ENCODE data around the gene SKOR1. TPM values are rescaled to one million over a fixed set of nuclear protein-coding genes. Genes with fewer than 3 reads are reported as not detected.

Gene SKOR1
- total and polyA plus RNA-seq, 10 of the 15 experiments (the other 5 are each of a cell fraction or from before 2014, with no cell fraction given) = 0.04 to 0.36 (median 0.10) TPM; not detected in 4

DNA sequence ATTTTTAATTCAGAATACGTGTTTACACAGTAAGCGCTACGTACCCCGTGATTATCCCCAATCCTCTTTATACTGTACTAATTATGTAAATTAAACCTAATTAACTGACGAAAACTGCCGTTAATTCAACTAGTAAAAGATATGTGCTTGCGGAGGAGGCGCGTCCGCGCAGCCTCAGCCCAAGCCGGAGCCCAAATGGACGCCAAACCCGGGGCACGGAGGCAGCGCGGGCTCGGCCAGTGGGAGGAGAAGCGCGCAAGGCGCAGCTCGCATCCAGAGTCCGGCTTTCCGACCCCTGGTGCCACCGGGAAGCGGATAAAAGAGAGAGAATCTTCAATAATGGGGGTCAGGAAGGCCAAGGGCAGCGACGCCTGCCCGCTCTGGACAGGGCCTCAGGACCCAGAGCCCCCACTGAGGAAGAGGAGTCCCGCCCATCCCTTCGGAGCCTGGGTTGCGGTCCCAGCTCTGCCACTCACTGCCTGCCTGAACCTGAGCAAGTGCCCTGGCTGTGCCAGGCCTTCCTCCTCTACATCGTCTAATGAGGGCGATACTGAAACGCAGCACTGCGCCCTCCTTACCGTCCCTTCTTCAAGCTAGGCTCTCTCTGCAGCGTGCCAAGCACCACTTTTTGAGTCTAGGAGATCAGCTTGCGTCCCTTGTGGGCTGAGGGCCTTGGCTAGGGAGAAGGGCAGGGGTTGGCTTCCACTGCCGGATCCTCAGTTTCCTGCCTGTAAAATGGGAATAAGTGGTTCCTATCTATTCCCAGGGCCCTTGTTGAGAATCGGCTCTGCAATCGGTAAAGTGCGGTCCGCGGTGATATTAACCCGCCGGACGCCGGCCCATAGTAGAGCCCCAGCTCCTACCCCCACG is 5.0 kb upstream of the SKOR1 start (continued):
- TF ChIP-seq, protein P1, sequence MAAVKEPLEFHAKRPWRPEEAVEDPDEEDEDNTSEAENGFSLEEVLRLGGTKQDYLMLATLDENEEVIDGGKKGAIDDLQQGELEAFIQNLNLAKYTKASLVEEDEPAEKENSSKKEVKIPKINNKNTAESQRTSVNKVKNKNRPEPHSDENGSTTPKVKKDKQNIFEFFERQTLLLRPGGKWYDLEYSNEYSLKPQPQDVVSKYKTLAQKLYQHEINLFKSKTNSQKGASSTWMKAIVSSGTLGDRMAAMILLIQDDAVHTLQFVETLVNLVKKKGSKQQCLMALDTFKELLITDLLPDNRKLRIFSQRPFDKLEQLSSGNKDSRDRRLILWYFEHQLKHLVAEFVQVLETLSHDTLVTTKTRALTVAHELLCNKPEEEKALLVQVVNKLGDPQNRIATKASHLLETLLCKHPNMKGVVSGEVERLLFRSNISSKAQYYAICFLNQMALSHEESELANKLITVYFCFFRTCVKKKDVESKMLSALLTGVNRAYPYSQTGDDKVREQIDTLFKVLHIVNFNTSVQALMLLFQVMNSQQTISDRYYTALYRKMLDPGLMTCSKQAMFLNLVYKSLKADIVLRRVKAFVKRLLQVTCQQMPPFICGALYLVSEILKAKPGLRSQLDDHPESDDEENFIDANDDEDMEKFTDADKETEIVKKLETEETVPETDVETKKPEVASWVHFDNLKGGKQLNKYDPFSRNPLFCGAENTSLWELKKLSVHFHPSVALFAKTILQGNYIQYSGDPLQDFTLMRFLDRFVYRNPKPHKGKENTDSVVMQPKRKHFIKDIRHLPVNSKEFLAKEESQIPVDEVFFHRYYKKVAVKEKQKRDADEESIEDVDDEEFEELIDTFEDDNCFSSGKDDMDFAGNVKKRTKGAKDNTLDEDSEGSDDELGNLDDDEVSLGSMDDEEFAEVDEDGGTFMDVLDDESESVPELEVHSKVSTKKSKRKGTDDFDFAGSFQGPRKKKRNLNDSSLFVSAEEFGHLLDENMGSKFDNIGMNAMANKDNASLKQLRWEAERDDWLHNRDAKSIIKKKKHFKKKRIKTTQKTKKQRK (IDR thresholded peaks at IDR 0.05; ENCODE audit: low read depth, low read length) = no peak
- TF ChIP-seq SREBF2 (IDR thresholded peaks at IDR 0.05; ENCODE audit: low read length) = no peak
- no peak for TF ChIP-seq EP300 (IDR thresholded peaks at IDR 0.05; ENCODE audit: borderline replicate concordance in 1 of 2, control insufficient read depth in 1 of 2, low read depth in 2 of 2, low read length in 2 of 2)
- no peak for TF ChIP-seq ZNF274 (IDR thresholded peaks at IDR 0.05; ENCODE audit: insufficient read depth, insufficient read length)
- TF ChIP-seq PML (IDR thresholded peaks at IDR 0.05; ENCODE audit: low read length) = no peak
- no peak for TF ChIP-seq RAD21 (IDR thresholded peaks at IDR 0.05; ENCODE audit: insufficient read depth, low read depth, low read length)

Measured in GM12878 (cell line).